HEK293 (cell line): ENCODE data around the gene ADRB2.

Experiments used
- CTCF ChIP-seq: fragments of 450-650 bp; formaldehyde crosslinking; IDR thresholded peaks from 2 replicates; pipeline ENCODE4 v1.5.1; 2016; ENCODE audit warnings: missing biosample characterization, missing genetic modification characterization
- SCRT1 ChIP-seq: fragments of 450-650 bp; formaldehyde crosslinking; IDR thresholded peaks from 2 replicates; pipeline ENCODE4 v1.5.1; 2016; ENCODE audit warnings: missing biosample characterization, missing genetic modification characterization, borderline replicate concordance
- TSHZ1 ChIP-seq: fragments of 450-650 bp; formaldehyde crosslinking; IDR thresholded peaks from 2 replicates; pipeline ENCODE4 v1.5.1; 2016; ENCODE audit warnings: missing biosample characterization, missing genetic modification characterization, borderline replicate concordance
- YY1 ChIP-seq: fragments of 450-650 bp; formaldehyde crosslinking; IDR thresholded peaks from 2 replicates; pipeline ENCODE4 v1.5.1; 2018; ENCODE audit warnings: missing biosample characterization, missing genetic modification characterization
- ZBTB7A ChIP-seq: fragments of 450-650 bp; formaldehyde crosslinking; IDR thresholded peaks from 2 replicates; pipeline ENCODE4 v1.5.1; 2016; ENCODE audit warnings: low read depth, missing biosample characterization, missing genetic modification characterization
- ZNF10 ChIP-seq: fragments of 450-650 bp; formaldehyde crosslinking; IDR thresholded peaks from 2 replicates; pipeline ENCODE4 v1.5.1; 2017; ENCODE audit warnings: missing biosample characterization, missing genetic modification characterization
- ZNF138 ChIP-seq: fragments of 450-650 bp; formaldehyde crosslinking; IDR thresholded peaks from 2 replicates; pipeline ENCODE4 v1.5.1; 2016; ENCODE audit warnings: missing biosample characterization, missing genetic modification characterization, borderline replicate concordance
- ZNF571 ChIP-seq: fragments of 450-650 bp; formaldehyde crosslinking; IDR thresholded peaks from 2 replicates; pipeline ENCODE4 v1.5.0; 2017; ENCODE audit warnings: missing biosample characterization, missing genetic modification characterization

GRCh38 chr5:148830211-148830610 is 3.8 kb downstream of the ADRB2 start:
- TF ChIP-seq CTCF (no peak), ZNF10 (tag by site-specific recombination) (no peak), ZNF138 (no peak), SCRT1 (tag by site-specific recombination) (no peak), ZBTB7A (tag by site-specific recombination) (no peak), YY1 (tag by site-specific recombination) (no peak), TSHZ1 (tag by site-specific recombination) (no peak), ZNF571 (tag by site-specific recombination) (no peak)
